Neural cell (in vitro differentiated cells): ENCODE results near the gene MGAT4D. TPM values are rescaled to one million over a fixed set of nuclear protein-coding genes. Genes with fewer than 3 reads are reported as not detected.

Experiments
- H2AFZ ChIP-seq: fragments of 200-600, 300-800 bp; sonication (generic), shearing (Covaris generic); 2 replicates; pipeline ENCODE4 v1.6.0; 2014; ENCODE audit warnings: low read depth, mild to moderate bottlenecking, antibody characterized with exemption, low read length, moderate library complexity
- H3F3A ChIP-seq: fragments of 200-600 bp; shearing (Covaris generic); 2 replicates; pipeline ENCODE4 v1.6.1; 2016; ENCODE audit warnings: mild to moderate bottlenecking, moderate library complexity, mixed read lengths, antibody characterized with exemption, low read length; ENCODE audit not compliant: insufficient read depth, poor library complexity, severe bottlenecking
- H3K27ac ChIP-seq: fragments of 200-600, 300-800 bp; sonication (generic), shearing (Covaris generic); 2 replicates; pipeline ENCODE4 v1.5.1; 2014; ENCODE audit warnings: mild to moderate bottlenecking, low read length, moderate library complexity
- H3K27me3 ChIP-seq: fragments of 300-800, 200-600 bp; sonication (generic), shearing (Covaris generic); 2 replicates; pipeline ENCODE4 v1.6.0; 2014; ENCODE audit warnings: mild to moderate bottlenecking, low read depth, low read length, moderate library complexity; ENCODE audit not compliant: insufficient read depth
- H3K36me3 ChIP-seq: fragments of 300-800, 200-600 bp; sonication (generic), shearing (Covaris generic); 2 replicates; pipeline ENCODE4 v1.5.1; 2014; ENCODE audit warnings: mild to moderate bottlenecking, antibody characterized with exemption, low read length, moderate library complexity; ENCODE audit not compliant: insufficient read depth
- H3K4me2 ChIP-seq: fragments of 300-800, 200-600 bp; sonication (generic), shearing (Covaris generic); 2 replicates; pipeline ENCODE4 v1.6.0; 2014; ENCODE audit warnings: mild to moderate bottlenecking, low read length
- H3K4me3 ChIP-seq: fragments of 300-800, 200-600 bp; sonication (generic), shearing (Covaris generic); 2 replicates; pipeline ENCODE4 v1.5.1; 2014; ENCODE audit warnings: mild to moderate bottlenecking, low read length, moderate library complexity
- H3K79me2 ChIP-seq: fragments of 200-600 bp; shearing (Covaris generic); replicated peaks from 2 replicates; pipeline ENCODE4 v1.6.0; 2014; ENCODE audit warnings: mild to moderate bottlenecking, low read length, moderate library complexity; ENCODE audit not compliant: insufficient read depth
- H3K9ac ChIP-seq: fragments of 300-800, 200-600 bp; sonication (generic), shearing (Covaris generic); 2 replicates; pipeline ENCODE4 v1.6.1; 2016; ENCODE audit warnings: mild to moderate bottlenecking, low read length, mixed read lengths
- H3K9me2 ChIP-seq: fragments of 200-600 bp; shearing (Covaris generic); 2 replicates; pipeline ENCODE4 v1.6.1; 2016; ENCODE audit warnings: mild to moderate bottlenecking, low read length, mixed read lengths; ENCODE audit not compliant: insufficient read depth
- H3K9me3 ChIP-seq: fragments of 200-600, 300-800 bp; sonication (generic), shearing (Covaris generic); 2 replicates; pipeline ENCODE4 v1.6.1; 2016; ENCODE audit warnings: mild to moderate bottlenecking, mixed run types, low read length, moderate library complexity, mixed read lengths
- H4K20me1 ChIP-seq: fragments of 200-600 bp; shearing (Covaris generic); 2 replicates; pipeline ENCODE4 v1.6.1; 2016; ENCODE audit warnings: mild to moderate bottlenecking, mixed run types; ENCODE audit not compliant: insufficient read depth
- EP300 ChIP-seq: fragments of 450-650 bp; conservative IDR thresholded peaks from 2 replicates; pipeline ENCODE4 v1.6.1; 2014; ENCODE audit warnings: antibody characterized with exemption, mild to moderate bottlenecking, moderate library complexity; ENCODE audit not compliant: poor library complexity, severe bottlenecking
- EZH2 ChIP-seq: fragments of 200-600, 300-800 bp; shearing (Covaris generic), sonication (generic); IDR thresholded peaks from 2 replicates; pipeline ENCODE4 v1.6.1; 2014; ENCODE audit warnings: antibody characterized with exemption, low read length, borderline replicate concordance, mild to moderate bottlenecking; ENCODE audit not compliant: insufficient read depth, poor library complexity, severe bottlenecking
- MXI1 ChIP-seq: fragments of 450-650 bp; conservative IDR thresholded peaks from 2 replicates; pipeline ENCODE4 v1.6.1; 2014; ENCODE audit warnings: antibody characterized with exemption, mild to moderate bottlenecking; ENCODE audit not compliant: poor library complexity, severe bottlenecking
- POLR2AphosphoS5 ChIP-seq: IDR thresholded peaks from 2 replicates; pipeline ENCODE4 v1.6.1; 2012
- RAD21 ChIP-seq: fragments of 450-650 bp; conservative IDR thresholded peaks from 2 replicates; pipeline ENCODE4 v1.6.1; 2014; ENCODE audit warnings: antibody characterized with exemption, mild to moderate bottlenecking, moderate library complexity
- SMC3 ChIP-seq: fragments of 450-650 bp; conservative IDR thresholded peaks from 2 replicates; pipeline ENCODE4 v1.6.1; 2014; ENCODE audit warnings: antibody characterized with exemption, mild to moderate bottlenecking, moderate library complexity; ENCODE audit not compliant: poor library complexity
- TAF1 ChIP-seq: IDR thresholded peaks from 2 replicates; pipeline ENCODE4 v1.6.1; 2012; ENCODE audit warnings: low read depth
- polyA plus RNA-seq: library from polyadenylated mRNA; depleted of rRNA; stranded (reverse); fragments of >200 nt; gene quantifications from 2 replicates; pipeline ENCODE4 v1.2.3, GENCODE V29; 2014
- TF ChIP-seq, protein P1 (sequence below): IDR thresholded peaks from 2 replicates; pipeline ENCODE4 v1.6.1; 2012; ENCODE audit warnings: borderline replicate concordance
- TF ChIP-seq, protein P2 (sequence below): fragments of 450-650 bp; IDR thresholded peaks from 2 replicates; pipeline ENCODE4 v1.5.1; 2014; ENCODE audit warnings: antibody characterized with exemption, mild to moderate bottlenecking, moderate library complexity; ENCODE audit not compliant: poor library complexity, severe bottlenecking

Gene MGAT4D
- polyA plus RNA-seq, 1 donor from 2014 or later = 0.05 TPM

DNA sequence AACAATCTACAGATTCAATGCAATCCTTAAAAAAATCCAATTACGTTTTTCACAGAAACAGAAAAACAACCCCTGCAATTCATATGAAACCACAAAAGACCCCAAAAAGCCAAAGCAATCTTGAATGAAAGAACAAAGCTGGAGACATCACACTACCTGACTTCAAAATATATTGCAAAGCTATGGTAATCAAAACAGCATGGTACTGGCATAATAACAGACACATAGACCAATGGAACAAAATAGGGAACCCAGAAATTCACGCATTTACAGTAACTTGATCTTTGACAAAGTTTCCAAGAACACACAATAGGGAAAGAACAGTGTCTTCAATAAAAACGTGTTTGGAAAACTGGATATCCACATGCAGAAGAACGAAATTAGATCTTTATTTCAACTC, 14.6 kb downstream of the MGAT4D start:
- Histone ChIP-seq H3K4me3 (no peak overlapping the region), H4K20me1 (no peaks in the 10 kb centered on the region), H2AFZ (no peak overlapping the region), H3K36me3 (no peaks in the 10 kb centered on the region), H3K9ac (no peak overlapping the region), H3K27ac (no peak overlapping the region), H3K27me3 (no peaks in the 10 kb centered on the region), H3K4me2 (no peak overlapping the region), H3K9me2 (no peaks in the 10 kb centered on the region), H3K9me3 (peaks cover 5% of the 10 kb centered on the region), H3F3A (no peaks in the 10 kb centered on the region), H3K79me2 (no peaks in the 10 kb centered on the region)
- TF ChIP-seq EZH2 (no peak), POLR2AphosphoS5 (no peak), MXI1 (no peak), RAD21 (no peak)

GRCh38 chr4:140472156-140472555, 25.9 kb downstream of the MGAT4D start:
- Histone ChIP-seq H3K27me3 (no peaks in the 10 kb centered on the region), H3K79me2 (no peaks in the 10 kb centered on the region), H3K9me2 (no peaks in the 10 kb centered on the region), H3K9ac (no peak overlapping the region), H3K27ac (no peak overlapping the region), H3K9me3 (no peaks in the 10 kb centered on the region), H3K4me3 (no peak overlapping the region), H3K4me2 (no peak overlapping the region), H3K36me3 (no peaks in the 10 kb centered on the region), H2AFZ (no peak overlapping the region), H3F3A (no peaks in the 10 kb centered on the region), H4K20me1 (no peaks in the 10 kb centered on the region)
- TF ChIP-seq TAF1 (no peak), MXI1 (no peak), RAD21 (no peak), POLR2AphosphoS5 (no peak), EZH2 (no peak), EP300 (no peak), SMC3 (no peak)
- TF ChIP-seq, protein P1, sequence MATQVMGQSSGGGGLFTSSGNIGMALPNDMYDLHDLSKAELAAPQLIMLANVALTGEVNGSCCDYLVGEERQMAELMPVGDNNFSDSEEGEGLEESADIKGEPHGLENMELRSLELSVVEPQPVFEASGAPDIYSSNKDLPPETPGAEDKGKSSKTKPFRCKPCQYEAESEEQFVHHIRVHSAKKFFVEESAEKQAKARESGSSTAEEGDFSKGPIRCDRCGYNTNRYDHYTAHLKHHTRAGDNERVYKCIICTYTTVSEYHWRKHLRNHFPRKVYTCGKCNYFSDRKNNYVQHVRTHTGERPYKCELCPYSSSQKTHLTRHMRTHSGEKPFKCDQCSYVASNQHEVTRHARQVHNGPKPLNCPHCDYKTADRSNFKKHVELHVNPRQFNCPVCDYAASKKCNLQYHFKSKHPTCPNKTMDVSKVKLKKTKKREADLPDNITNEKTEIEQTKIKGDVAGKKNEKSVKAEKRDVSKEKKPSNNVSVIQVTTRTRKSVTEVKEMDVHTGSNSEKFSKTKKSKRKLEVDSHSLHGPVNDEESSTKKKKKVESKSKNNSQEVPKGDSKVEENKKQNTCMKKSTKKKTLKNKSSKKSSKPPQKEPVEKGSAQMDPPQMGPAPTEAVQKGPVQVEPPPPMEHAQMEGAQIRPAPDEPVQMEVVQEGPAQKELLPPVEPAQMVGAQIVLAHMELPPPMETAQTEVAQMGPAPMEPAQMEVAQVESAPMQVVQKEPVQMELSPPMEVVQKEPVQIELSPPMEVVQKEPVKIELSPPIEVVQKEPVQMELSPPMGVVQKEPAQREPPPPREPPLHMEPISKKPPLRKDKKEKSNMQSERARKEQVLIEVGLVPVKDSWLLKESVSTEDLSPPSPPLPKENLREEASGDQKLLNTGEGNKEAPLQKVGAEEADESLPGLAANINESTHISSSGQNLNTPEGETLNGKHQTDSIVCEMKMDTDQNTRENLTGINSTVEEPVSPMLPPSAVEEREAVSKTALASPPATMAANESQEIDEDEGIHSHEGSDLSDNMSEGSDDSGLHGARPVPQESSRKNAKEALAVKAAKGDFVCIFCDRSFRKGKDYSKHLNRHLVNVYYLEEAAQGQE = no peak
- TF ChIP-seq, protein P2, sequence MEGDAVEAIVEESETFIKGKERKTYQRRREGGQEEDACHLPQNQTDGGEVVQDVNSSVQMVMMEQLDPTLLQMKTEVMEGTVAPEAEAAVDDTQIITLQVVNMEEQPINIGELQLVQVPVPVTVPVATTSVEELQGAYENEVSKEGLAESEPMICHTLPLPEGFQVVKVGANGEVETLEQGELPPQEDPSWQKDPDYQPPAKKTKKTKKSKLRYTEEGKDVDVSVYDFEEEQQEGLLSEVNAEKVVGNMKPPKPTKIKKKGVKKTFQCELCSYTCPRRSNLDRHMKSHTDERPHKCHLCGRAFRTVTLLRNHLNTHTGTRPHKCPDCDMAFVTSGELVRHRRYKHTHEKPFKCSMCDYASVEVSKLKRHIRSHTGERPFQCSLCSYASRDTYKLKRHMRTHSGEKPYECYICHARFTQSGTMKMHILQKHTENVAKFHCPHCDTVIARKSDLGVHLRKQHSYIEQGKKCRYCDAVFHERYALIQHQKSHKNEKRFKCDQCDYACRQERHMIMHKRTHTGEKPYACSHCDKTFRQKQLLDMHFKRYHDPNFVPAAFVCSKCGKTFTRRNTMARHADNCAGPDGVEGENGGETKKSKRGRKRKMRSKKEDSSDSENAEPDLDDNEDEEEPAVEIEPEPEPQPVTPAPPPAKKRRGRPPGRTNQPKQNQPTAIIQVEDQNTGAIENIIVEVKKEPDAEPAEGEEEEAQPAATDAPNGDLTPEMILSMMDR = no peak
